Fibroblast of mammary gland (primary cell): Measurements from ENCODE around the gene RPRD2.

Source experiments
- DNase-seq: peaks from one replicate; pipeline ENCODE4 v3.0.0-alpha.2; 2010; ENCODE audit warnings: low read depth
- H3K4me3 ChIP-seq: 2 replicates; pipeline ENCODE4 v1.5.1; 2011; ENCODE audit warnings: low read depth, mild to moderate bottlenecking, low read length, moderate library complexity; ENCODE audit not compliant: control insufficient read depth
- TF ChIP-seq, protein P1 (sequence below): conservative IDR thresholded peaks from 2 replicates; pipeline ENCODE4 v1.5.1; 2011; ENCODE audit warnings: low read depth, low read length, inconsistent platforms; ENCODE audit not compliant: control insufficient read depth, insufficient read depth

RPRD2 gene

DNA sequence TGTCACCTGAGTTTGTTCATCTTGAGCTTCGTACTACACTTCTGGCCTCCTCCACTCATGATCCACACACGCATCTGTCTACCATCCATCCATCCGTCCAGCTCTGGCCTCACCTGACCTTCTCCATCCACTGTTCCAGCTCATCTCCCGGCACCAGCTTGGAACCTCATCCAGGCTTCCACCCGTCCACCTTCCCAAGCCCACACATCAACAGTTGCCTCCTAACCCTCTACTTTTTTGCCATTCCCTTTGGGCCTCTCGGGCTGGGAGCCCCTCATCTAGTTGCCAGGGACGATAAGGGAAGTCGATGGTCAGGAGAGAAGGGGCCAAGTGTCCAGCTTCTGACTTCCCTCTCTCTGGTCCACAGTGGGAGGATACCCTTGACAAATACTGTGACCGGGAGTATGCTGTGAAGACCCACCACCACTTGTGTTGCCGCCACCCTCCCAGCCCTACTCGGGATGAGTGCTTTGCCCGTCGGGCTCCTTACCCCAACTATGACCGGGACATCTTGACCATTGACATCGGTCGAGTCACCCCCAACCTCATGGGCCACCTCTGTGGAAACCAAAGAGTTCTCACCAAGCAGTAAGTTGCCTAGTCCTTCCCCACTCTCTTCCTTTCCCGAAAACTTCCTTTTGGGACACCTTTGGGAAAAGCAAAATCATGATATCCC, 148.2 kb downstream of the RPRD2 start:
- no peak overlapping the region for H3K4me3 ChIP-seq
- TF ChIP-seq, protein P1, sequence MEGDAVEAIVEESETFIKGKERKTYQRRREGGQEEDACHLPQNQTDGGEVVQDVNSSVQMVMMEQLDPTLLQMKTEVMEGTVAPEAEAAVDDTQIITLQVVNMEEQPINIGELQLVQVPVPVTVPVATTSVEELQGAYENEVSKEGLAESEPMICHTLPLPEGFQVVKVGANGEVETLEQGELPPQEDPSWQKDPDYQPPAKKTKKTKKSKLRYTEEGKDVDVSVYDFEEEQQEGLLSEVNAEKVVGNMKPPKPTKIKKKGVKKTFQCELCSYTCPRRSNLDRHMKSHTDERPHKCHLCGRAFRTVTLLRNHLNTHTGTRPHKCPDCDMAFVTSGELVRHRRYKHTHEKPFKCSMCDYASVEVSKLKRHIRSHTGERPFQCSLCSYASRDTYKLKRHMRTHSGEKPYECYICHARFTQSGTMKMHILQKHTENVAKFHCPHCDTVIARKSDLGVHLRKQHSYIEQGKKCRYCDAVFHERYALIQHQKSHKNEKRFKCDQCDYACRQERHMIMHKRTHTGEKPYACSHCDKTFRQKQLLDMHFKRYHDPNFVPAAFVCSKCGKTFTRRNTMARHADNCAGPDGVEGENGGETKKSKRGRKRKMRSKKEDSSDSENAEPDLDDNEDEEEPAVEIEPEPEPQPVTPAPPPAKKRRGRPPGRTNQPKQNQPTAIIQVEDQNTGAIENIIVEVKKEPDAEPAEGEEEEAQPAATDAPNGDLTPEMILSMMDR: no peak
- no peak for DNase-seq

DNA sequence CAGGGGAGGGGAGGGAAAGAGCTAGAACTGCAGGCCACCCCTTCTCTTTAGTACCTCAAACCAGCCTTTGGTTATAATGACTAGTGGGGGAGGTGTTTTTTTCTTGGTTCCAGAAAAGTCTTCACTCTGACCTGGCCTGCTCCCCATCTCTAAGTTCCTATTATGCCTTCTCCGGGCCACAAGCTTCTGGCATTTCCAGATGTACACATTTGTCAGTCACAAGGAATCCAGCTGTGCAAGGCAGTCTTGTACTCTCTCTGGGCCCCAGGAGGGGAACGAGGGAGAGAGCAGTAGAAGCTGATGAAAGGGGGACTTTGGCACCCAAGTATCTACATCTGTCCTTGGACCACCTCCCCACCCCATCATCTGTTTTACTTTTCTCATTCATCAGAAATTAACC, 148.9 kb downstream of the RPRD2 start:
- peak; percentile 26 for DNase-seq
- H3K4me3 ChIP-seq: no peak overlapping the region
- TF ChIP-seq, protein P1: no peak

DNA sequence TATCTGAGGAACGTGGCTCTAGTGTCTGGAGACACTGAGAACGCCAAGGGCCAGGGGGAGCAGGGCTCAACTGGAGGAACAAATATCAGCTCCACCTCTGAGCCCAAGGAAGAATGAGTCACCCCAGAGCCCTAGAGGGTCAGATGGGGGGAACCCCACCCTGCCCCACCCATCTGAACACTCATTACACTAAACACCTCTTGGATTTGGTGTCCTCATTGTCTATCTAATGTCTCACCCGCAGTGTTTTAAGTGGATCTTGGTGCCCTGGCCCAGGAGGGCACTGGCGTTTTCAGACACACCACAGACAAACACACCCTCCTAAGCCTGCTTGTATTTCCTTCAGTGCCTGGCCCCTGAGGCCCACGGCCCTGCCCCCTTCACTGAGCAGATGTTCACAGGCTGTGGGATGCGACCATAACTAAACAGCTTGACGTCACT, 149.4 kb downstream of the RPRD2 start:
- TF ChIP-seq, protein P1: no peak
- H3K4me3 ChIP-seq: no peak overlapping the region
- DNase-seq: peak; percentile 24

DNA sequence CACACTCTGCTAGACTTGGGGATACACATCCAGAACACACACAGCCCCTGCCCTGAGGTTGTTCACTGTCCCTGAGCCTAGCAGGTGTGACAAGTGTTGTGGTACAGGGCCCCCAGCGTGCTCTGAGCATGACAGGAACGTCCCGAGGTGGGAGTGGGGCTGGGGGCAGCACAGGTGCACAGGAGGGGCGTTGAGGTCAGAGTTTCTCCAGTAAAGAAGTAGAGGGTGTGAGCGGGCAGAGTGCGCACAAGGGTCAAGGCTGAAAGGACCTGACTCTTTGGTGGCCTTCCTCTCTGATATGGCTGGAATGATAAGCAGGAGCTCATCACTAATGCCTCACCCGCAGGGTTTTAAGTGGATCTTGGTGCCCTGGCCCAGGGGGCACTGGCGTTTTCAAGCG, 150.3 kb downstream of the RPRD2 start:
- H3K4me3 ChIP-seq: no peak overlapping the region
- DNase-seq: no peak
- TF ChIP-seq, protein P1: no peak

DNA sequence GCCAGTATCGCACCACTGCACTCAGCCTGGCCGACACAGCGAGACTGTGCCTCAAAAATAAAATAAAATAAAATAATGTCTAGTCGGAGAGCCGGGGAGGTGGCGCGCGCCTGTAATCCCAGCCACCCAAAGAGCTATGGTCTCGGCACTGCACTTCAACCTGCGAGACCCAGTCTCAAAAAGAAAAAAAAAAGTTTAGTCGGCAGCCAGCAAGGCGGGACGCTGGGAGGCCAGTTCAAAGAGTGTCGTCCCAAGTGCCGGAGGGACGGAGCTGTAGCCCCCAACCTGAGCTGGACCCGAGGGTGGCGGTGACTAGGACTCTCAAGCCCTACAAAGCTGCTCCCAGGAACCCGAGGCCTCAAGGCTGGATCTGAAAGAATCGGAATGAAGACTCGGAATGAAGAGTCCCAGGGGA, 151.0 kb downstream of the RPRD2 start:
- no peak for DNase-seq
- peak overlapping the region; percentile 49 for H3K4me3 ChIP-seq
- TF ChIP-seq, protein P1: no peak

DNA sequence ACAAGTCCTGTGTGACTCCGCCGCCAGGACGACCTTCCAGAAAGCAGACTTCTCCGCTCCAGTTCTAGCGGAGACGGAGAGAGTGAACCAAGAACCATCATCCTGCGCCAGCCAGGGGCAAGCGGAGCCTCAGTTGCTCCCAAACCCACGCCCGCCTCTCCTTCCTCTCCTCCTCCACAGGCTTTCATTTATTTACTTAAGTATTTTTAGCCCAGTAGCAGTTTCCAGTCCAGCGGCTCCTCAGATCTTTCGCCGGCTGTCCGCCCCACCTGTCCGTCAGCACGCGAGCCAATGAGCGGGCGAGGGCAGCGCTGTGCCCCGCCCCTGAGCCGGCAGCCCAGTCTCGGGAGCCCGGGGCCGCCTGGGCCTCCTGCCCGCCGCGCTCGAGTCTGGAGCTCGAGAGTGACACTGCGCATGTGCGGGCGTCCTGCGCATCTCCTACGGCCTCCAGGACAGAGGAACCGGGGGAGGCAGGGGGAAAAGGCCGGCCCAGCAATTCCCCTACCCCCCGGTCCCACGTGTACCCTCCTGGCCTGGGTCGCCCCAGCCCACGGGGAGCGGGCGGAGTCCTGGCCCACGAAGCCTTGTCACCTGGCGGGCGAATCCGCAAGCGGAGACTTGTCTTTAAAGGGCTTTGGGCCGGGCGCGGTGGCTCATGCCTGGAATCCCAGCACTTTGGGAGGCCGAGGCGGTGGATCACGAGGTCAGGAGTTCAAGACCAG, 151.5 kb downstream of the RPRD2 start, which contains the start of gene FALEC:
TSS of gene FALEC (plus strand) at position 425 of the 722 bp plus-strand sequence.
- H3K4me3 ChIP-seq: peak within 1 kb of the TSS; percentile 61
- TF ChIP-seq, protein P1: no peak
- DNase-seq: peak; percentile 92
